ENCODE results near the gene HEPACAM.

Gene HEPACAM

DNA sequence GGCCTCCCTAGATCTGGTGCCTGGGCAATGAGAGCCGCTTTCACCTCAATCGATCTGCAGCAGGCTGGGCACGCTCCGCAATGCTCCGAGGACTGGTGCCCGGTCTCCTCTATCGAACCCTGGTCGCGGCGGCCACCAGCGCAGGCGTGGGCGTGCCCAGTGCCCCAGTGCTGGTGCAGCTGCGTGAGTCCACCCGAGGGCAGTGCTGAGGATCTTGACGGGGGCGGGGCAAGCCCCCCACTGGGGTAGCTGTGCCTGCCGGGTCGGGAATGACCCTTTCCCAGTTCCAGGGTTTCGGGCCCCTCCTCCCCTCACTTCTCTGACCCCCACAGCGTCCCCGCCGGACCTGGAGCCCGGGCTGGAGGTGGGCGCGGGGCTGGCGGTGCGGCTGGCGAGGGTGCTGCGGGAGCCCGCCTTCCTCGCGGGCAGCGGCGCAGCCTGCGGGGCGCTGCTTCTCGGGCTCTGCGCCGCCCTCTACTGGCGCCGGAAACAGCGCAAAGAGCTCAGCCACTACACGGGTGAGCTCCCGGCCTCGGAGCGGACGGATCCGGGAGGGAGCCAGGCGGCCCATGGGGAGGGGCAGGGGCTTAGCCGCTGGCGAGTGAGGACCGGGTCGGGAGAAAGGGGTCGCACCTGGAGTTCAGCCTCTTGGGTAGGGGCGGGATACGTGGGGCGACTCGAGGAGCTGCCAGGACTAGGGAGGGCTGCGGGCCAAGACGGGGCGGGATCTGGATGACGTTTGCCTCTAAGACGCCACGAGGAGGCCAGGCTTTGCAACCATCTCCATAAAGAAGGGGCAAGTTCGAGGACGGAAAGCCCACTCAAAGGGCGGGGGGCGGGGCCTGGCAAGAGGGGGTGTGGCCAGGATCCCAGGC lies 59.7 kb downstream of the HEPACAM start:
- Histone ChIP-seq H3K4me1 (ENCODE audit: control insufficient read depth in 1 of 2, insufficient read depth in 2 of 2, low read length in 2 of 2) (peaks cover 0 to 5% of the 10 kb centered on the region in 2 experiments), H4K8ac (ENCODE audit: low read depth, low read length) (peak overlapping the region; percentile 57), H2AK5ac (ENCODE audit: low read length) (no peak overlapping the region), H4K91ac (ENCODE audit: low read depth, low read length) (peak overlapping the region; percentile 41), H3K9ac (ENCODE audit: low read length) (peak overlapping the region; percentile 54), H2BK120ac (ENCODE audit: insufficient read depth, low read length, poor library complexity) (peak overlapping the region; percentile 23), H3K18ac (ENCODE audit: low read length) (peak overlapping the region; percentile 51), H3K4me2 (ENCODE audit: low read length) (peak overlapping the region; percentile 82), H4K12ac (ENCODE audit: low read depth, low read length) (peak overlapping the region; percentile 84), H3K9me3 (ENCODE audit: insufficient read depth, low read depth, low read length) (peaks cover 3% of the 10 kb centered on the region), H3K27me3 (ENCODE audit: insufficient read depth, low read length) (peaks cover 17% of the 10 kb centered on the region), H2BK12ac (ENCODE audit: low read length) (no peak overlapping the region), H3K27ac (ENCODE audit: low read depth, low read length) (no peak overlapping the region), H3K23ac (ENCODE audit: low read length) (no peak overlapping the region), H3K36me3 (ENCODE audit: control insufficient read depth in 1 of 2, insufficient read depth in 2 of 2, low read length in 2 of 2) (no peaks in the 10 kb centered on the region), H3K4me3 (ENCODE audit: low read depth, low read length) (peak overlapping the region; percentile 76), H3K14ac (ENCODE audit: low read length) (peak overlapping the region; percentile 62), H3K79me1 (ENCODE audit: low read length) (peaks cover 2% of the 10 kb centered on the region), H3K4ac (ENCODE audit: low read depth, low read length) (no peak overlapping the region), H2AFZ (ENCODE audit: insufficient read depth, low read length, poor library complexity) (peak overlapping the region; percentile 82), H2BK5ac (ENCODE audit: low read depth, low read length, poor library complexity) (no peak overlapping the region), H3K79me2 (ENCODE audit: control insufficient read depth, insufficient read depth, low read length, poor library complexity) (peaks cover 2% of the 10 kb centered on the region)
- no CpG with 5 or more reads among the region's 69 CpGs for WGBS (ENCODE audit: extremely low coverage, insufficient coverage, insufficient read length)
- DNase-seq = peak; percentile 74 to 85

DNA sequence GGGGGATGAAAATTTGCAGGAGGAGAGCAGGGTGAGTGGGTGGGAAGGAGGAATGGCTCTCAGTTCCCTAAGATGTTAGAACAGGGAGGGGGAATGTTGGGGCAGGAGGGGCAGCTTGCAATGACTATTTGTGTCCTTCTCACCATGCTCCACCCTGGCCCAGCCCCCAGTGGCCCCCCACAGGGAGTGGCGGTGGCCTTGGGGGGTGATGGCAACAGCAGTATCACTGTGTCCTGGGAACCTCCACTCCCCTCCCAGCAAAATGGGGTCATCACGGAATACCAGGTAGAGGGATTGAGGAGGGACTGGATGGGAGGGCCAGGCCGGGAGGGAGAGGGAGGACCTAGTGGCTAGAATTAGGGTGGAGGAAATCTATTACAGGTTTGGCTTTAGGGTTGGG lies 60.4 kb downstream of the HEPACAM start:
- Histone ChIP-seq H3K14ac (ENCODE audit: low read length) (no peak overlapping the region), H3K9me3 (ENCODE audit: insufficient read depth, low read depth, low read length) (peaks cover 3% of the 10 kb centered on the region), H3K18ac (ENCODE audit: low read length) (no peak overlapping the region), H2BK120ac (ENCODE audit: insufficient read depth, low read length, poor library complexity) (no peak overlapping the region), H3K4me3 (ENCODE audit: low read depth, low read length) (no peak overlapping the region), H3K23ac (ENCODE audit: low read length) (no peak overlapping the region), H3K79me1 (ENCODE audit: low read length) (peaks cover 2% of the 10 kb centered on the region), H3K4me2 (ENCODE audit: low read length) (peak overlapping the region; percentile 82), H2AFZ (ENCODE audit: insufficient read depth, low read length, poor library complexity) (no peak overlapping the region), H3K9ac (ENCODE audit: low read length) (no peak overlapping the region), H3K27ac (ENCODE audit: low read depth, low read length) (no peak overlapping the region), H3K27me3 (ENCODE audit: insufficient read depth, low read length) (peaks cover 19% of the 10 kb centered on the region), H3K4me1 (ENCODE audit: control insufficient read depth in 1 of 2, insufficient read depth in 2 of 2, low read length in 2 of 2) (peaks cover 0 to 5% of the 10 kb centered on the region in 2 experiments), H2BK5ac (ENCODE audit: low read depth, low read length, poor library complexity) (no peak overlapping the region), H3K36me3 (ENCODE audit: control insufficient read depth in 1 of 2, insufficient read depth in 2 of 2, low read length in 2 of 2) (no peaks in the 10 kb centered on the region), H4K91ac (ENCODE audit: low read depth, low read length) (no peak overlapping the region), H2AK5ac (ENCODE audit: low read length) (no peak overlapping the region), H3K4ac (ENCODE audit: low read depth, low read length) (no peak overlapping the region), H4K8ac (ENCODE audit: low read depth, low read length) (no peak overlapping the region), H4K12ac (ENCODE audit: low read depth, low read length) (no peak overlapping the region), H3K79me2 (ENCODE audit: control insufficient read depth, insufficient read depth, low read length, poor library complexity) (peaks cover 2% of the 10 kb centered on the region), H2BK12ac (ENCODE audit: low read length) (no peak overlapping the region)
- no peak for DNase-seq
- WGBS (ENCODE audit: extremely low coverage, insufficient coverage, insufficient read length) = no CpG with 5 or more reads among the region's 3 CpGs

- peaks cover 0 to 5% of the 10 kb centered on the region in 2 experiments for H3K4me1 ChIP-seq (ENCODE audit: control insufficient read depth in 1 of 2, insufficient read depth in 2 of 2, low read length in 2 of 2)
- H3K23ac ChIP-seq (ENCODE audit: low read length) = no peak overlapping the region
- H3K9ac ChIP-seq (ENCODE audit: low read length) = no peak overlapping the region
- no peak overlapping the region for H3K27ac ChIP-seq (ENCODE audit: low read depth, low read length)
- H3K4me3 ChIP-seq (ENCODE audit: low read depth, low read length) = no peak overlapping the region
- H2BK12ac ChIP-seq (ENCODE audit: low read length) = no peak overlapping the region
- no peak overlapping the region for H3K14ac ChIP-seq (ENCODE audit: low read length)
- no peak overlapping the region for H4K12ac ChIP-seq (ENCODE audit: low read depth, low read length)
- H3K4ac ChIP-seq (ENCODE audit: low read depth, low read length) = no peak overlapping the region
- H2BK5ac ChIP-seq (ENCODE audit: low read depth, low read length, poor library complexity) = no peak overlapping the region
- H4K91ac ChIP-seq (ENCODE audit: low read depth, low read length) = no peak overlapping the region
- no peak for DNase-seq
- no peaks in the 10 kb centered on the region for H3K36me3 ChIP-seq (ENCODE audit: control insufficient read depth in 1 of 2, insufficient read depth in 2 of 2, low read length in 2 of 2)
- H3K18ac ChIP-seq (ENCODE audit: low read length) = no peak overlapping the region
- peaks cover 2% of the 10 kb centered on the region for H3K79me2 ChIP-seq (ENCODE audit: control insufficient read depth, insufficient read depth, low read length, poor library complexity)
- H3K79me1 ChIP-seq (ENCODE audit: low read length) = peaks cover 2% of the 10 kb centered on the region
- H4K8ac ChIP-seq (ENCODE audit: low read depth, low read length) = no peak overlapping the region
- no peak overlapping the region for H2AFZ ChIP-seq (ENCODE audit: insufficient read depth, low read length, poor library complexity)
- no peak overlapping the region for H2AK5ac ChIP-seq (ENCODE audit: low read length)
- H2BK120ac ChIP-seq (ENCODE audit: insufficient read depth, low read length, poor library complexity) = no peak overlapping the region
- H3K9me3 ChIP-seq (ENCODE audit: insufficient read depth, low read depth, low read length) = peaks cover 6% of the 10 kb centered on the region
- H3K4me2 ChIP-seq (ENCODE audit: low read length) = no peak overlapping the region
- WGBS (ENCODE audit: extremely low coverage, insufficient coverage, insufficient read length) = no CpG with 5 or more reads among the region's 7 CpGs
- H3K27me3 ChIP-seq (ENCODE audit: insufficient read depth, low read length) = peaks cover 24% of the 10 kb centered on the region
Measured at GRCh38 chr11:124874571-124875255, 61.1 kb downstream of the HEPACAM start.

GRCh38 chr11:124873951-124874350 lies 61.9 kb downstream of the HEPACAM start:
- H3K9me3 ChIP-seq (ENCODE audit: insufficient read depth, low read depth, low read length) = peaks cover 7% of the 10 kb centered on the region
- no peak overlapping the region for H3K23ac ChIP-seq (ENCODE audit: low read length)
- H2BK5ac ChIP-seq (ENCODE audit: low read depth, low read length, poor library complexity) = no peak overlapping the region
- peaks cover 0 to 5% of the 10 kb centered on the region in 2 experiments for H3K4me1 ChIP-seq (ENCODE audit: control insufficient read depth in 1 of 2, insufficient read depth in 2 of 2, low read length in 2 of 2)
- no peak overlapping the region for H3K4me2 ChIP-seq (ENCODE audit: low read length)
- H4K8ac ChIP-seq (ENCODE audit: low read depth, low read length) = no peak overlapping the region
- no peaks in the 10 kb centered on the region for H3K36me3 ChIP-seq (ENCODE audit: control insufficient read depth in 1 of 2, insufficient read depth in 2 of 2, low read length in 2 of 2)
- DNase-seq = no peak
- no peak overlapping the region for H3K4me3 ChIP-seq (ENCODE audit: low read depth, low read length)
- peaks cover 2% of the 10 kb centered on the region for H3K79me1 ChIP-seq (ENCODE audit: low read length)
- no peak overlapping the region for H3K27ac ChIP-seq (ENCODE audit: low read depth, low read length)
- no peak overlapping the region for H3K9ac ChIP-seq (ENCODE audit: low read length)
- peaks cover 2% of the 10 kb centered on the region for H3K79me2 ChIP-seq (ENCODE audit: control insufficient read depth, insufficient read depth, low read length, poor library complexity)
- H3K4ac ChIP-seq (ENCODE audit: low read depth, low read length) = no peak overlapping the region
- H4K91ac ChIP-seq (ENCODE audit: low read depth, low read length) = no peak overlapping the region
- H4K12ac ChIP-seq (ENCODE audit: low read depth, low read length) = no peak overlapping the region
- H2AFZ ChIP-seq (ENCODE audit: insufficient read depth, low read length, poor library complexity) = no peak overlapping the region
- H2BK12ac ChIP-seq (ENCODE audit: low read length) = no peak overlapping the region
- H3K14ac ChIP-seq (ENCODE audit: low read length) = no peak overlapping the region
- no peak overlapping the region for H2BK120ac ChIP-seq (ENCODE audit: insufficient read depth, low read length, poor library complexity)
- no peak overlapping the region for H3K18ac ChIP-seq (ENCODE audit: low read length)
- no peak overlapping the region for H2AK5ac ChIP-seq (ENCODE audit: low read length)
- H3K27me3 ChIP-seq (ENCODE audit: insufficient read depth, low read length) = peaks cover 30% of the 10 kb centered on the region
- no CpG with 5 or more reads among the region's 8 CpGs for whole genome bisulfite sequencing (ENCODE audit: extremely low coverage, insufficient coverage, insufficient read length)

Measured in trophoblast cell (in vitro differentiated cells and primary cell).